Measurements from ENCODE around the gene NMNAT1. TPM values are rescaled to one million over a fixed set of nuclear protein-coding genes. Genes with fewer than 3 reads are reported as not detected.
"Not testable (repeated sequence)": the region's sequence is repeated elsewhere in the genome, so short reads cannot be mapped to it uniquely, and the experiment has no call there.

The NMNAT1 gene
- total RNA-seq, 1 donor from 2014 or later, result 7.6 TPM

- Histone ChIP-seq H3K4me1 (no peaks in the 10 kb centered on the region), H3K9me3 (no peaks in the 10 kb centered on the region), H3K4me3 (no peak overlapping the region), H3K27me3 (no peaks in the 10 kb centered on the region), H3K27ac (no peak overlapping the region), H3K36me3 (no peaks in the 10 kb centered on the region)
- intact Hi-C loops (cut with DNase I), result no loop called here
- no peak for DNase-seq (ENCODE audit: extremely low spot score in 2 of 2)
- no peak for TF ChIP-seq POLR2AphosphoS5 (IDR thresholded peaks at IDR 0.05; ENCODE audit: insufficient read depth in 1 of 2, low read depth in 1 of 2)
Measured at GRCh38 chr1:10007169-10007568, 63.9 kb downstream of the NMNAT1 start.

- H3K4me3 ChIP-seq, result no peak overlapping the region
- H3K9me3 ChIP-seq, result no peaks in the 10 kb centered on the region
- DNase-seq (ENCODE audit: extremely low spot score in 2 of 2), result no peak
- H3K27ac ChIP-seq, result no peak overlapping the region
- H3K27me3 ChIP-seq, result no peaks in the 10 kb centered on the region
- H3K36me3 ChIP-seq, result no peaks in the 10 kb centered on the region
- intact Hi-C loops (cut with DNase I), result no loop called here
- H3K4me1 ChIP-seq, result peaks cover 6% of the 10 kb centered on the region
- TF ChIP-seq POLR2AphosphoS5 (IDR thresholded peaks at IDR 0.05; ENCODE audit: insufficient read depth in 1 of 2, low read depth in 1 of 2) (no peak), POLR2A (IDR thresholded peaks at IDR 0.05) (no peak)
Measured at GRCh38 chr1:10014016-10014415, 70.7 kb downstream of the NMNAT1 start.

- Histone ChIP-seq H3K4me3 (no peak overlapping the region), H3K36me3 (no peaks in the 10 kb centered on the region), H3K4me1 (peaks cover 6% of the 10 kb centered on the region), H3K9me3 (no peaks in the 10 kb centered on the region), H3K27me3 (no peaks in the 10 kb centered on the region), H3K27ac (no peak overlapping the region)
- TF ChIP-seq POLR2AphosphoS5 (IDR thresholded peaks at IDR 0.05; ENCODE audit: insufficient read depth in 1 of 2, low read depth in 1 of 2) (no peak), POLR2A (IDR thresholded peaks at IDR 0.05) (no peak)
- TF ChIP-seq, protein P1, sequence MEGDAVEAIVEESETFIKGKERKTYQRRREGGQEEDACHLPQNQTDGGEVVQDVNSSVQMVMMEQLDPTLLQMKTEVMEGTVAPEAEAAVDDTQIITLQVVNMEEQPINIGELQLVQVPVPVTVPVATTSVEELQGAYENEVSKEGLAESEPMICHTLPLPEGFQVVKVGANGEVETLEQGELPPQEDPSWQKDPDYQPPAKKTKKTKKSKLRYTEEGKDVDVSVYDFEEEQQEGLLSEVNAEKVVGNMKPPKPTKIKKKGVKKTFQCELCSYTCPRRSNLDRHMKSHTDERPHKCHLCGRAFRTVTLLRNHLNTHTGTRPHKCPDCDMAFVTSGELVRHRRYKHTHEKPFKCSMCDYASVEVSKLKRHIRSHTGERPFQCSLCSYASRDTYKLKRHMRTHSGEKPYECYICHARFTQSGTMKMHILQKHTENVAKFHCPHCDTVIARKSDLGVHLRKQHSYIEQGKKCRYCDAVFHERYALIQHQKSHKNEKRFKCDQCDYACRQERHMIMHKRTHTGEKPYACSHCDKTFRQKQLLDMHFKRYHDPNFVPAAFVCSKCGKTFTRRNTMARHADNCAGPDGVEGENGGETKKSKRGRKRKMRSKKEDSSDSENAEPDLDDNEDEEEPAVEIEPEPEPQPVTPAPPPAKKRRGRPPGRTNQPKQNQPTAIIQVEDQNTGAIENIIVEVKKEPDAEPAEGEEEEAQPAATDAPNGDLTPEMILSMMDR (IDR thresholded peaks at IDR 0.05), result no peak
- no peak for DNase-seq (ENCODE audit: extremely low spot score in 2 of 2)
- intact Hi-C loops (cut with DNase I), result no loop called here
Measured at GRCh38 chr1:10019561-10019960, 76.3 kb downstream of the NMNAT1 start.

- Histone ChIP-seq H3K27ac (no peak overlapping the region), H3K27me3 (no peaks in the 10 kb centered on the region), H3K9me3 (no peaks in the 10 kb centered on the region), H3K4me3 (no peak overlapping the region), H3K36me3 (no peaks in the 10 kb centered on the region), H3K4me1 (peaks cover 6% of the 10 kb centered on the region)
- intact Hi-C loops (cut with DNase I), result no loop called here
- TF ChIP-seq POLR2A (IDR thresholded peaks at IDR 0.05), result no peak
- DNase-seq (ENCODE audit: extremely low spot score in 2 of 2), result no peak
Measured at GRCh38 chr1:10020086-10020485, 76.8 kb downstream of the NMNAT1 start.

DNA sequence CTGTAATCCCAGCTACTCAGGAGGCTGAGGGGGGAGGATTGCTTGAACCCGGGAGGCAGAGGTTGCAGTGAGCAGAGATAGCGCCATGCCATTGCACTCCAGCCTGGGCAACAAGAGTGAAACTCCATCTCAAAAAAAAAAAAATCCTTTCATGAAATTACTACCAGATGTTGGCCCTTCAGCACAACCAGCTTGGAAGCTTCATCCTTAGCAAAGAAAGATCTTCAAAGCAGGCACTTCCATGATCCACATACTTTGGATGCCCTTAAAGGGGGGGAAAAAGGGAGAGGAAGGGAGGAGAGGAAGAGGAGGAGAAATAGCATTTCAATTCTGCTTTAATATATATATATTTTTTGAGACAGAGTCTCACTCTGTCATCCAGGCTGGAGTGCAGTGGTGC, 77.4 kb downstream of the NMNAT1 start:
- H3K36me3 ChIP-seq; H3K9me3 ChIP-seq; intact Hi-C loops (cut with DNase I); H3K27ac ChIP-seq; H3K4me1 ChIP-seq; DNase-seq (ENCODE audit: extremely low spot score in 2 of 2); H3K27me3 ChIP-seq; H3K4me3 ChIP-seq: not testable (repeated sequence)

GRCh38 chr1:10021992-10022391, 78.7 kb downstream of the NMNAT1 start:
- H3K27ac ChIP-seq; H3K4me1 ChIP-seq; H3K9me3 ChIP-seq; intact Hi-C loops (cut with DNase I); H3K4me3 ChIP-seq; DNase-seq (ENCODE audit: extremely low spot score in 2 of 2); H3K27me3 ChIP-seq; H3K36me3 ChIP-seq: not testable (repeated sequence)

GRCh38 chr1:10022656-10023055, 79.4 kb downstream of the NMNAT1 start:
- no peak for TF ChIP-seq POLR2A (IDR thresholded peaks at IDR 0.05)
- TF ChIP-seq, protein P1 (IDR thresholded peaks at IDR 0.05), result no peak
- no peak for TF ChIP-seq POLR2AphosphoS5 (IDR thresholded peaks at IDR 0.05; ENCODE audit: insufficient read depth in 1 of 2, low read depth in 1 of 2)
- DNase-seq (ENCODE audit: extremely low spot score in 2 of 2), result no peak
- intact Hi-C loops (cut with DNase I), result no loop called here
- Histone ChIP-seq H3K9me3 (no peaks in the 10 kb centered on the region), H3K4me3 (no peak overlapping the region), H3K27ac (no peak overlapping the region), H3K4me1 (no peaks in the 10 kb centered on the region), H3K27me3 (no peaks in the 10 kb centered on the region), H3K36me3 (no peaks in the 10 kb centered on the region)

GRCh38 chr1:10025354-10025753, 82.1 kb downstream of the NMNAT1 start:
- H3K27me3 ChIP-seq, result no peaks in the 10 kb centered on the region
- TF ChIP-seq POLR2A (IDR thresholded peaks at IDR 0.05) (no peak), POLR2AphosphoS5 (IDR thresholded peaks at IDR 0.05; ENCODE audit: insufficient read depth in 1 of 2, low read depth in 1 of 2) (no peak)
- TF ChIP-seq, protein P1 (IDR thresholded peaks at IDR 0.05), result no peak
- H3K4me1 ChIP-seq, result no peaks in the 10 kb centered on the region
- no peak overlapping the region for H3K4me3 ChIP-seq
- H3K27ac ChIP-seq, result no peak overlapping the region
- H3K36me3 ChIP-seq, result no peaks in the 10 kb centered on the region
- DNase-seq (ENCODE audit: extremely low spot score in 2 of 2), result no peak
- H3K9me3 ChIP-seq, result no peaks in the 10 kb centered on the region
- intact Hi-C loops (cut with DNase I), result no loop called here

Data from vagina (tissue), 2 donors.